ENCODE data around the gene SBNO1.
"Not testable (repeated sequence)": the region's sequence is repeated elsewhere in the genome, so short reads cannot be mapped to it uniquely, and the experiment has no call there.

The SBNO1 gene

DNA sequence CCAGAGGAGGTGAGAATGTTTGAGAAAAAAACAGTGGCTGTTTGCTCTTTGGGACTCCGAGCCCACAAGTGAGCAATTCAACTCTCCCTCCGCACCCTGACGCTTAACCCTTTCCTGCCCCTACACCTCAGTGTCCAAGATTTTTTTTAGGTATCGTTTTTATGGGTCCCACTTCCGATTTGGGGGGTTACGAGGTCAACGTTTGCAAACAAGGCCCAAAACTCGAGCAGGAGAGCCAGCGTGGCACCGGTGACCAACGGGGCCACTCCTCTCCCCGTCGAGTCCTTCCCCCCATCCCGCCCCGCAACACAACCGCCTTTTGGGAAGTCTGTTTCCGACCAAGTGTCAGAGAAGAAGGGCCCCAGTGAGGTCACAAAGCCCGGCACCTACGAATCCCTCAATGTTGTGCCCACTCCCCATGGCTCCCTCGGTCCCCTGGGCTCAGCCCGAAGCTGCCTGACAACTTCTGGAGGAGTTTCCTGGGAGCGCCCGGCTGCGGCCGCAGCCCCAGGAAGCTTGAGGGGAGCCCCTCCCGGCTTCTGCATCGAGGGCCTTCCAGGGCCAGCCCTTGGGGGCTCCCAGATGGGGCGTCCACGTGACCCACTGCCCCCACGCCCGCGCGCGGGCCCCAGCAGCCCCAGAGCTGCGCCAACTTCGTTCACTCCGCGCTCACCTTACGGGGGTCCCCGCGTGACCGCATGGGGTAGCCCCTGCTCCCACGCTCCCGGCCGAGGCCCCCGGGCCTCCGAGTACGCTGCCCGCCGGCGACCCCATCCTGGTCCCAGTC is 94.2 kb downstream of the SBNO1 start:
- no peak for DNase-seq (ENCODE audit: low read depth in 2 of 2)

DNA sequence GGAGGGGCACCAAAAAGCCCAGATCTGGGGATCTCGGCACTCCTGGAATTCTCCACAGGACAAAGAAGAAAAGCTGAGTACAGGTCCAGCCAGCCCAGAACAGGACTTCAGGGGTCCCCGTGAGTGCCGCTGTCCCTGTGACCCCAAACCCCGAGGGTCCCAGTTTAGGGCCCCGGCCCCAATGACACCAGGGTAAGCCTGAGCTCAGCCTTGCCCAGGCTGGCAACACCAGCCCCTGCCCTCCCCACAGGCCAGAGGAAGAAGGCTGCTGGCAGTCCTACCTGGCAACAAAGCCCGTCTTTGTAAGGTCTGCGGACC is 94.8 kb downstream of the SBNO1 start:
- no peak for DNase-seq (ENCODE audit: low read depth in 2 of 2)

DNA sequence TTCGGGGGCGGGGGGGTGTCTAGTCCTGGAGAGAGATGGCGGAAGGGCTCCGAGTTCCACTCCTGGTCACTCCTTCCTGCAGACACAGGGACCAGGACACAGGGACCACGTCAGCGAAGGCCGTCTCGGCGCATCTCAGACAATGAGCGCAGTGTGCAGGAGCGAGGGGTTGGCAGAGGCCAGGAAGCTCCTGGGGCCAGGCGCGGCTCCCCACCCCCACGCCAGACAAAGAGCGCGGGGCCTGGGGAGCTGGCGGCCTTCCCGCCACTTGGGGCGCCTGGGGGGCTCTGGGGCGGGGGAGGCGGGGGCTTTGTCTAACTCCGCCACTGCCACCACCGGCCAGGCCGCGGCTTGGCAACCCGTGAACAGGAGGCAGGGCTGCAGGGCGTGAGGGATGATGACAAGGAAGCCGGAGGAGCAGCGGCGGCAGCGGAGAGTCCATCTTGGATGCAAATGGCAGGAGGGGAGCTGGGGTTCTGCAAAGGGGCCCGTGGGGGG is 95.2 kb downstream of the SBNO1 start:
- DNase-seq (ENCODE audit: low read depth in 2 of 2) = no peak

DNA sequence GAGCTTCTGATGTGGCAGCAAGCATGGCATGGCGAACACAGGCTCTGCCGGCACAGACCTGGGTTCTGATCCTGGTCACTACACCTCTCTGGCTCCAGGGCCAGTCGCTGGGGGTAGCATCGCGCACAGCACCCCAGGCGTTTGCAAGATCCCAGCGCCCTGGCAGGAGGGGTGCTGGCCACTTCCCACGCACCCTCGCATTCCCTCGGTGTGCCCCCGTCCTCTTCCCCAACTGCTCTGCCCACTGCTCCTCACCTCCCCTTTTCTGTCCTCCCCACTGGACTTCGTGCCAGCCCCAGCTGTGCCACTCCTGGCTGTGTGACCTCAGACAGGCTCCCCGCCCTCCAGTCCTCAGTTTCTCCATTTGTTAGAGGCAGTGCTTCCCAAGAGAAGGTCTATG is 95.8 kb downstream of the SBNO1 start:
- no peak for DNase-seq (ENCODE audit: low read depth in 2 of 2)

DNA sequence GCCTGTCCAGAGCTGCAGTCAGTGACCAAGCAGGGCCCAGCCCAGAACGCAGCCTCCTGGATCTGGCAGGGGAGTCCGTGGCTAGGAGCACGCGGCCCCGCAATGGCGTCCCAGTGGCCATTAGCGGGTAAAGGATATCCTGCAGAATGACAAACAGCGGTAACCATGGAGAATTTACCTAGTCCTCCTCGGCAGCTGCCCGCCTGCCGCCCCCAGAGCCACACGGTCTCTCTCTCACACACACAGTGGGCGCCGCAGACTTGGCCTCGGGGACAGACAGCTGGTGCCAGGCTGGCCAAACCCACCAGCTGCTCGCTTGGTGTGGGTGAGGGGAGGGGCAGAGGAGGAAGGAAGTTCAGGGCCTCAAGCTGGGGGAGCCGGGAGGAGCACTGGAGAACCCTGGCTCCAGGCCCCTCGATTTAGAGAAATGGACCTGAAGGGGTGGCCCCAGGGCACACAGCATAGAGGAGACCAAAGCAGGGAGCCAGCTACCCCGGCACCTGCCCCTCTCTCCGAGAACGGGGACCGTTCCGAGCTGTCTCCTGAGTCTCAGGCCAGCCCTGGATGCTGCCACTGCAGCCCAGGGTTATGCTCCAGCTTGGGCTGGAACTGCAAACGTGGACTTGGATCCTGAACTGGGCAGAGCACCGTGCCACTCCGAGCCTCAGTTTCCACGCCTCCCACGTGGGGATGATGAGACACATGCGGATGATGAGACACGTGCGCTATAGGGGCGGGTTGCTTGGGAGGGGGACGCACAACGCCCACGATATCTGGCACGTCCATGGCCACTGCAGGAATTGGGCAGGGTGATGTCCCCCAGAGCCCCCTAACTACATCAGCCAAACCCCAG is 96.4 kb downstream of the SBNO1 start:
- no peak for DNase-seq (ENCODE audit: low read depth in 2 of 2)

DNA sequence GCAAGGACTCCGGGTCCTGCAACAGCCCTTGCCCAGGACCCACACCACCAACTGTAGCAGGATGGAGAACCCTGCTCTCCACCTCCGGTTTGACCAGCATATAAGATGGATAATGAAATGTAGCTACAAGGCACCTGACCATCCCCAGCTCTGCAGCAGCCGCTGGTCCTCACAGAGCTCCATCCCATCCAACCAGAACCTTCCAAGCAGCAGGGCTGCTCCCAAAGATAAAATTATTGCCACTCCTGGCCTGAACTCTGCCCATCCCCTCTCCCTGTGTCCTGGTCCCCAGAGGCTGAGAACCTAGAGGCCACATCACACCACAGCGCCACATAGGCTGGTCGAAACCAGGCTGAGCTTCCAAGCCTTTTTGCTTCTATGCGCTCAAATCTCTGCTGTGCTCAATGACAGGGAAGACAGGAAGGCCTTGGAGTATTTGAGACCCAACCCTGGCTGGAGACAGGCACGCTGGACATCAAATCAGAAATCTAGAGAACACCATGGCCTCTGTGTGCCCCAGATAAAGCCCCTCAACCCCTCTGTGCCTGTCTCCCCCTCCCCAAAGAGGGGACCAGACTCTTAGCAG is 97.2 kb downstream of the SBNO1 start:
- DNase-seq (ENCODE audit: low read depth in 2 of 2) = no peak

DNA sequence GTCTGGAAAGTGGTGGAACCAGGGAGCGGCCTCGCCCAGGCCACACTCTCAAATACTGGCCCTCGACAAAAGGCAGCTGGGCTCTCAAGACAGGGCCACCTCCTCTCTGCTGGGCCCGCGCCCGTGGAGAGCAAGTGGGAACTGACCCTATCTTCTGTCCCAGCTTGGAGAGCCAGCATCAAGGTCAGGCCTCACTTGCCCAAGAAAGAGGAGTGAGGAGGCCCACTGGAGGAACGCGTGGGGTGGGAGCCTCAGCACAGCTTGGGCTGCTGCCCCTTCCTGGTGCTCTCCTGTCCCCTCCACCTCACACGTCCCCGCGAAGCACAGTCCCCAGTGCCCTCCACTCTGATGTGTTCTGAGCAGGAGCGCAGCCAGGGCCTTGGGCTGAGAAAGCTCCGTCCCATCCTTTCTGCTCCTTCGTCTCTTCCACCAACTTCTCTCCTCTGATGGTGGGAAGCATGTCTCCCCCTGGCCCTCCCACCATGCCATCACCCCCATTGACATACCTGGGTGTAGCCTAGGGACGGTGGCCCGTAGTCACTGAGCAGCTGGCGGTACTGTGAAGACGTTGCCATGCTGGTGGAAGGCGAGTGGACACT is 97.9 kb downstream of the SBNO1 start:
- DNase-seq (ENCODE audit: low read depth in 2 of 2) = no peak

DNA sequence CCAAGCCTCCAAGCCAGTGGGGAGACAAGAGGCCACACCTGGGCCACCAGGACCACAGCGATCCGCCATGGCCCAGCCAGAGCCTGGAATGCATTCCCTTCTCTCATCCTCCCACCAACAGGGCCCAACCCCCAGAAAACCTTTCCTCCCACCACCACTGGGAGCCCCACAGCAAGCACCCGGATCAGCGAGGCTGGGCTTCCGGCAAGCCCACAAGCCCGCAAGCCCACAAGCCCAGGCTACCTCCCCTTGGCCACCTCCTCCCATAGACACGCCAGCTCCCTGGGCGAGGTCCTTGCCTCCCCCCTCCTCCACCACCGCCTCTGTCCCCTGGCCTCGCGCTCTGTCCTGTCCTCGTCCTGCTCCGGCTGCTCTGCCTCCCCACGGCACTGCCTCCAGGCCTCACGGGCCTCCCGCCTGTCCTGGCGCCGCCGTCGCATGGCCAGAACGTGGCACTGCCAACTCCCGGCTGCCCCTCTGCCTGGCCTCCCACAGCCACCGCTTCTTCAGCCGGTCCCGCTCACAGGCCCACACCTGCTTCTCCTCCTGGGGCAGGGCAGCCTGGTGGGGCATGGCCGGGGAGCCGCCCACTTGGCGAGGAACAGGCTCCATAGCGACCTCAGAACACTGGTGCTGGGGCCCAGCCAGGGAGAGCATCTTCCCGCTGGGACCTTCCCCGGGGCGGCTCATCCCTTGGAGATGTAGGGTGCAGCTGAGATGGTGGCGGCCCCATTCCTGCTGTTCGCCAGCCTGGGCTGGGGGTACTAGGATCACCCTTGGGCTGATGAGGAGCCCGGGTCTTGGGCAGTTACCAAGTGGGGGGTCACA is 98.6 kb downstream of the SBNO1 start:
- no peak for DNase-seq (ENCODE audit: low read depth in 2 of 2)

DNA sequence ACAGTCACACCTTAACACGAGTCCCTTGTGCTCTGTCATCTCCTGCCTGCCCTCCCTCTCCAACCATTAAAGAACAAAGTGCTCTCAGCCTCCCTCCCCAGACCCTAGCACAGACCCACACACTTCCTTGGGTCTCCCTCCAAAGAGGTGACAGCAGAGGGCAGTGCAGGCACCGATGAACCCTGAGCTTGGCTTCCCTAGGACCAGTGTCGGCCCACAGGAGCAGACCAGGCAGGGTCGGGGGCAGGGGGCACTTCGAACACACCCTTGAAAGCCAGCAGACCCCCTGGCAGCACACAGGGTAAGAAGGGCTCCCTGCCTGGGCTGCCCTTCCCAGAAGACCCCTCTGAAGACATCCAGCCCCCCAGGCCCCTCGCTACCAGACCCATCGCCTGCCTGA is 100.0 kb downstream of the SBNO1 start:
- DNase-seq (ENCODE audit: low read depth in 2 of 2) = no peak

DNA sequence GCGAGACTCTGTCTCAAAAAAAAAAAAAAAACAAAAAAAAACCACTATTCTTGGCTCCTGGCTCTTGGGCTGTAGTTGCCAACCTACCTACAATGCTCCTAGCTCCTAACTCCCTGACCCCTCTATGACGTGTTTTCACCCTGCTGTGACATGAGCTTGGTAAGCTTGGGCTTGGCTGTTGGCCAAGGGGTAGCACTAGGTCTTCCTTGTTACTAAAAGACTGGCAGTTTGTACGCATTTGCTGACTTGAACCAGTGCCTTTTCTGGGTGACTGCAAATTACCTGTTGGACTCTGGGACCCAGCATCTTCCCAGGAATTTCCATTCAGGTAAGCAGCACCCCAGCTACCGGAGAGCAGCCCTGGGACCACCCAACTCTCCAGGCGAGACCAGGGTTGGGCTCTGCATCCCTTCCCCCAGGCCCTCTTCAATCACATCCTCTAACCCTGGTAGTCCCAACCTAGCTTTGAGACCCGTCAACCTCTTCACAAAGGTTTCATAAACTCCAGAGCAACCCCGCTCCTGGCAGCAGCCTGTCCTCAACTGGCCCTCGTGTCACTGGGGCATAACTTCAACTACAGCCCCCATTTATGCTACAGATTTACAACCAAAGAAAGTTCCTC is 101.3 kb downstream of the SBNO1 start:
- no peak for DNase-seq (ENCODE audit: low read depth in 2 of 2)

DNA sequence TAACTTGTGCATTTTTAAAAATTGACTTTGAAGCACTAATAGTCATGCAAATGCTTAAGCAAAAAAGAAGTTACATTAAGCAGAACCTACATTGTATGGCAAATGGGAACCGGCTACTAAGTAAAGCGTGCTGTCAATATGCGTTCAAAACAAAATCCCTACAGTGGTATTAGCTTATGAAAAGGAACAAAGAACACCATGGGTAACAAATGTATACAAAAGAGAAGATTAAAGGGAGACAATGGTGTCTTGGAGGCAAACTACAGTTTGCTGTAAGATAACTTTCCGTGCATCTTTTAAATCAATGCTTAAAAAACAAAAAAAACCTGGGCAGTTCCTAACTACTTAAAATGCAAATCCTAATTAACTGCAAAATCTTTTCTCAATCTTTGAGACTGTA is 103.5 kb downstream of the SBNO1 start:
- no peak for DNase-seq (ENCODE audit: low read depth in 2 of 2)

DNA sequence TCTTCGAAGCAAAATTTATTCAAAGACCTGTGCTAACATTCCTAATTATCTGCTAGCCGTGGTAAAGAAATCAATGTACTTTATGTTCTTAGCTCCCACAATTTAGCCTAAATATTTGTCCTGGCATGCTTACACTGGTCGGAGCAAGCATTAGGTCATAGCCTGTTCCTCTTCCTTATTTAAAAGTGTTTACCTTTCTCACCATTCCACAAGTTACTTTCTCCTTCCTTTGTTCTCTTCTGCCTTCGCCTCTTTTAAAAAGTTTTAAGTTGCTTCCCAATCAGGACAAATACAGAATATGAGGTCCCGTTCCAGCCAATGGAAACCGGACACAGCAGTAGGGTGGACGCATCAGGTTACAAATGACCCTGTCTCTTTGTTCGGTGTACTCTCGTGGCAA is 104.6 kb downstream of the SBNO1 start:
- DNase-seq (ENCODE audit: low read depth in 2 of 2) = no peak

DNA sequence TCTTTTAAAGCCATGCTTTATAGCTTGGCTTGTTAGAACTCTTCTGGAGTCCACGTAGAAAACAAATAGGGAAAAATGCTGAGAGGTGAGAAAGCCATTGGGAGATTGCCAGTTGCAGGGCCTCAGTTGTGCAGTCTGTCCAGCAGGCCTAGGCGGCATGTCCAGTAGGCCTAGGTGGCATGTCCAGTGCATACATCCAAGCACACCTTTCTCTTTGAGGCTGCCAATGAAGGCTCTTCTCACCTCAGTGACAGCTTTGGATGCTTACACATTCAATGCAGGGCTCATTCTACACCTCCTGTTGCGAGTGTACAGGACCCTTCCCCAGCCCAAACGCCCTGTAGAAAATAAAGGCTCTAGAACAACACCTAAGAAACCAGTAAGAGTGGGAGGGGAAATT is 106.1 kb downstream of the SBNO1 start:
- no peak for DNase-seq (ENCODE audit: low read depth in 2 of 2)

DNA sequence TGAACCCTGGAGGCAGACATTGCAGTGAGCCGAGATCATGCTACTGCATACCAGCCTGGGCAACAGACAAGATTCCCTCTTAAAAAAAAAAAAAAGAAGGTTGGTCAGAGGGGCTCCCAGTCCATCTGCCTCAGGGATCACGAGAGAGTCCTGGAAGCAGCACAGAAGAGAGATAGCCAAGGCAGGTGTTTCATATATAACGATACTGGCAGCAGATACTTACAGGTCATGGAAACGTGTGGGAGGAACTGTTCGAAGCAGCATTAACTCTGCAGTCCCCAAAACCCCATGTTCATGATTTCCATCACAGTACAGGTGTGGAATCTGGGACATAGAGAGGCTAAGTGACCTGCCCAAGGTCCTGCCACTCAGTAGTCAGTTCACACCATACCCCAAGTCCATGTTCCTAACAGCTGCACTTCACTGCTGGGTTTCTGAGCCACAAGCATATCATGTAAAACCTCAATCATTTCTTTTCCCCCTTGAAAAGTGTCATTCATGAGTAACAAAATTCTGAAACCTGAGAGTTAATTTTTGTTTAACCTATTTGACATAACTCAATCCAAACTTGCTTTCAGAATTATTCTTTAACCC is 109.7 kb downstream of the SBNO1 start:
- DNase-seq (ENCODE audit: low read depth in 2 of 2) = no peak

DNA sequence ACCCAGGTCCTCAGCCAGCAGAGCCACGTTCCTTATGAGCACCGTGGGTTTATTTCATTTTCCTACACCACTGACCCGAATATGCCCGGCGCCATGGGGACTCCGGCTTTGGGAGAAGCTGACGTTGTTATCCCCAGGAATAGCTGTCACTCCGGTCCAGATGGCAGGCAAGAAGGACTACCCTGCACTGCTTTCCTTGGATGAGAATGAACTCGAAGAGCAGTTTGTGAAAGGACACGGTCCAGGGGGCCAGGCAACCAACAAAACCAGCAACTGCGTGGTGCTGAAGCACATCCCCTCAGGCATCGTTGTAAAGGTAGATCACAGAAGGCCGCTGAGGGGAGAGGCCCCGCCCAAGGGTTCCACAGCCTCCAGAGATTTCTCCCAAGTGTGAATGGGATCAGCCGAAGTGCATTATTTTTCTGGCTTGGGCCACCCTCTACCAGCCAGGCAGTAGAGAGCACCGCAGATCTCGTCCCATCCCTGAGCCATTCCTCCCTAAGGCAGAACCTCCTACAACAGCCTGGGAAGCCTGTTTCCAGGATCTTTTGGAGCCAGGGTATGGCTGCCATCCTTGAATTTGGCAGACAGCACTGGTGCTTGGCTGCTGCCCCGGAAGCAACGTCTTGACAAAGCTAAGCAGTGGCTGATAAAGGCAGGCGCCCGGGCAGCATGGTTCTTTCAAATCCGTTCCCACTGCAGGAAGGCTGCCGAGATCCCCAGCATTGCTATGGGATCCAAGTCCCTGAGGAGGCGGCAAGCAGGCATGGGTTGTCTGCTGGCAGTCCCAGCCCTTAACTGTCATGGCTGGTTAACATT is 110.8 kb downstream of the SBNO1 start:
- no peak for DNase-seq (ENCODE audit: low read depth in 2 of 2)

DNA sequence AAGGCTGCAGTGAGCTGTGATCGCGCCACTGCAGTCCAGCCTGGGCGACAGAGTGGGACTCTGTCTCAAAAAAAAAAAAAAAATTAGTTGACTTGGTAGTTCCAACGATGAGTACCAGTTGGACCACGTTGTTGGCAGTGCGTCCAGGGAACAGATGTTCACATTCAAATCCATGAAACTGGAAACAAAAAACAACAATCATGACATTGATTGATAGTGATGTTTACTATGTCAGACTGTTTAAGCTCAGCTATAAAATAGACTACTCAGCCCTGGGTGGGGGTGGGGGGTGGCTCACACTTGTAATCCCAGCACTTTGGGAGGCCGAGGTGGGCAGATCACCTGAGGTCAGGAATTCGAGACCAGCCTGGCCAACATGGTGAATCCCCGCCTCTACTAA is 112.3 kb downstream of the SBNO1 start:
- not testable (repeated sequence) for DNase-seq (ENCODE audit: low read depth in 2 of 2)

DNA sequence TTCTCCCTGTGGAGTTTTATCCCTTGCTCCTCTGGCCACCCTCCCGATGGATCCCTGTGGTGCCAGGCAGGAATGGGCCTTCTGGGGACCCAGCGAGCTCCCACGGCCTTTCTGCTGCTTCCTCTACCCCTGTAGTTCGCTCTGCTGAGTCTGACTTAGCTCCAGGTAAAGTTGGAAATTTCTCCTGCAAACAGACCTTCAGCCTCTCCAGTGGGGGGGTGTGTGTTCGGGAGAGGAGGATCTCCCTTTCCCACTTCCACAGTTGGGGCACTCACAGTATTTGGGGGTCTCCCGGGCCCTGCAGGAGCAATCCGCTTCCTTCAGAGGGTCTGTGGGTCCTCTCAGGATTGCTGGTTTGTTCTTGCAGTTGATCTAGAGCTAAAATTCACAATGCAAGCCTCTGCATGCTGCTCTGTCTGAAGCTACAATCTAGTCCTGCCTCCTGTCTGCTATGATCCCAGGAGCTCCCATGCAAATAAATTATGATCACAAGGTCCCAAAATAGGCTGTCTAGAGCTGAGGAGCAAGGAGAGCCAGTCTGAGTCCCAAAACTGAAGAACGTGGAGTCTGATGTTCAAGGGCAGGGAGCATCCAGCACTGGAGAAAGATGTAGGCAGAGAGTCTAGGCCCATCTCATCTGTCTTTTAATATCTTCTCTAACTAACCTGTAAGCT is 113.1 kb downstream of the SBNO1 start:
- DNase-seq (ENCODE audit: low read depth in 2 of 2) = no peak

DNA sequence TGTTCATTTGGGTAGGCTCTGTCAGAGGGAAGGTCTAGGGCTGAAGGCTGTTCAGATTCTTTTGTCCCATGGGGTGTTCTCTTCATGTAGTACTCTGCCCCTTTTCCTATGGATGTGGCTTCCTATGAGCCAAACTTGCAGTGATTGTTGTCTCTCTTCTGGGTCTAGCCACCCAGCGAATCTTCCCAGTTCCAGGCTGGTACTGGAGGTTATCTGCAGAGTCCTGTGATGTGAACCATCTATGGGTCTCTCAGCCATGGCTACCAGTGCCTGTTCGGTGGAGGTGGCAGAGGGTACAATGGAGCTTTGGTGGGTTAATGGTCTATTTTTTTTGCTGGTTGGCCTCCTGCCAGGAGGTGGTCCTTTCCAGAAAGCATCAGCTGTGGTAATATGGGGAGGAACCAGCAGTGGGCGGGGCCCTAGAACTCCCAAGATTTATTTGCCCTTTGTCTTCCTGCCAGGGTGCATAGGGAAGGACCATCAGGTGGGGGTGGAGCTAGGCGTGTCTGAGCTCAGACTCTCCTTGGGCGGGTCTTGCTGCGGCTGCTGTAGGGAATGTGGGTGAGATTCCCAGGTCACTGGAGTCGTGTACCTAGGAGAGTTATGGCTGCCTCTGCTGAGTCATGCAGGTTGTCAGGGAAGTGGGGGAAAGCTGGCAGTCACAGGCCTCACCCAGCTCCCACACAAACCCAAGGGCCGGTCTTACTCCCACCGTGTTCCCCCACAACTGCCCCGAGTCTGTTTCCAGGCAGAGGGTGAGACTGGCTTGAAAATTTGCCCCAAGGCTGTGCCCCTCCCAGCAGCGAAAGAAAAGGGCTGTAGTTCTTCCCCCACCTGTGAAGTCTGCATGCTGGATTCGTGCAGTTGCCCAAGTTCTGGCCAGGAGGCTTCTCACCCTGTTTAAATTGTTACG is 113.9 kb downstream of the SBNO1 start:
- DNase-seq (ENCODE audit: low read depth in 2 of 2) = no peak

Data from stimulated activated CD4-positive, alpha-beta T cell treated with anti-CD3 and anti-CD28 coated beads, Interleukin-1b, Interleukin-23, amount 100 ng/mL, for 4 hours (primary cell).